Hematopoietic multipotent progenitor cell treated with erythropoietin and hydrocortisone succinate and interleukin-3 and kit ligand, for 8 days (in vitro differentiated cells): Measurements from ENCODE around the gene LAMA3.
A peak's percentile ranks its signal among the peaks of the same experiment; 100 is the strongest.
"Not testable (repeated sequence)": the region's sequence is repeated elsewhere in the genome, so short reads cannot be mapped to it uniquely, and the experiment has no call there.

Source experiments
- DNase-seq: peaks from one replicate; pipeline ENCODE4 v3.0.0-alpha.2; 2015

The LAMA3 gene

GRCh38 chr18:23732439-23732838 lies 43.2 kb downstream of the LAMA3 start:
- no peak for DNase-seq

- not testable (repeated sequence) for DNase-seq
Observed at GRCh38 chr18:23733265-23733664, 44.0 kb downstream of the LAMA3 start.

- no peak for DNase-seq
Observed at GRCh38 chr18:23733895-23734294, 44.6 kb downstream of the LAMA3 start.

GRCh38 chr18:23735021-23735464 lies 45.8 kb downstream of the LAMA3 start:
- DNase-seq, result no peak

- no peak for DNase-seq
Observed at GRCh38 chr18:23737578-23737977, 48.3 kb downstream of the LAMA3 start.

GRCh38 chr18:23738151-23738550 lies 48.9 kb downstream of the LAMA3 start:
- DNase-seq, result no peak

GRCh38 chr18:23738575-23738974 lies 49.3 kb downstream of the LAMA3 start:
- DNase-seq, result no peak

- DNase-seq, result peak; percentile 63
Observed at GRCh38 chr18:23740105-23740830, 51.0 kb downstream of the LAMA3 start.

GRCh38 chr18:23741967-23742366 lies 52.7 kb downstream of the LAMA3 start:
- DNase-seq, result not testable (repeated sequence)

GRCh38 chr18:23743733-23744333 lies 54.6 kb downstream of the LAMA3 start:
- DNase-seq, result no peak

- no peak for DNase-seq
Observed at GRCh38 chr18:23745366-23745765, 56.1 kb downstream of the LAMA3 start.

GRCh38 chr18:23746851-23747250 lies 57.6 kb downstream of the LAMA3 start:
- no peak for DNase-seq

- DNase-seq, result no peak
Observed at GRCh38 chr18:23752363-23752762, 63.1 kb downstream of the LAMA3 start.

- no peak for DNase-seq
Observed at GRCh38 chr18:23752796-23753195, 63.5 kb downstream of the LAMA3 start.

- DNase-seq, result no peak
Observed at GRCh38 chr18:23756590-23757436, 67.6 kb downstream of the LAMA3 start.

- DNase-seq, result no peak
Observed at GRCh38 chr18:23757437-23757733, 68.1 kb downstream of the LAMA3 start.

GRCh38 chr18:23758281-23758680 lies 69.0 kb downstream of the LAMA3 start:
- no peak for DNase-seq

GRCh38 chr18:23761941-23762340 lies 72.7 kb downstream of the LAMA3 start:
- DNase-seq, result no peak

GRCh38 chr18:23763343-23763742 lies 74.1 kb downstream of the LAMA3 start:
- DNase-seq, result no peak

GRCh38 chr18:23765931-23766330 lies 76.7 kb downstream of the LAMA3 start:
- no peak for DNase-seq

GRCh38 chr18:23772327-23773024 lies 83.2 kb downstream of the LAMA3 start:
- DNase-seq, result no peak

GRCh38 chr18:23776306-23776705 lies 87.1 kb downstream of the LAMA3 start:
- DNase-seq, result no peak

- DNase-seq, result no peak
Observed at GRCh38 chr18:23778828-23779227, 89.6 kb downstream of the LAMA3 start.
